Measurements from ENCODE around the gene TSBP1. TPM values are rescaled to one million over a fixed set of nuclear protein-coding genes. Genes with fewer than 3 reads are reported as not detected.

The TSBP1 gene
- total RNA-seq, 2 donors from 2014 or later, result not detected

- no peaks in the 10 kb centered on the region for H3K27me3 ChIP-seq (ENCODE audit: control insufficient read depth, insufficient read depth, low read length, poor library complexity, severe bottlenecking)
- Mint-ChIP-seq H3K4me3 (no peak overlapping the region), H3K4me1 (no peaks in the 10 kb centered on the region), H3K9me3 (no peaks in the 10 kb centered on the region), H3K36me3 (ENCODE audit: low read depth) (no peaks in the 10 kb centered on the region), H3K27me3 (ENCODE audit: insufficient read depth) (peaks cover 15% of the 10 kb centered on the region), H3K27ac (no peak overlapping the region)
- 83% methylated on average over 1 of the region's 2 CpGs; no CpG with 5 or more reads in 1 of the 2 experiments for WGBS, 2 experiments (ENCODE audit: insufficient coverage in 1 of 2, insufficient read length in 1 of 2)
- no peak overlapping the region for H3K27ac ChIP-seq (ENCODE audit: low read depth, low read length)
- no peaks in the 10 kb centered on the region for H3K9me3 ChIP-seq (ENCODE audit: control insufficient read depth, low read length)
- H3K4me3 ChIP-seq (ENCODE audit: low read length), result no peak overlapping the region
- TF ChIP-seq CTCF (conservative IDR thresholded peaks at IDR 0.05), result no peak
- DNase-seq, result no peak
- H3K9ac ChIP-seq (ENCODE audit: extremely low read depth, low read length, poor library complexity, severe bottlenecking), result no peak overlapping the region
- H3K4me1 ChIP-seq (ENCODE audit: control insufficient read depth, insufficient read depth, low read length), result no peaks in the 10 kb centered on the region
- H3K36me3 ChIP-seq (ENCODE audit: control insufficient read depth, insufficient read depth, low read length), result no peaks in the 10 kb centered on the region
Measured at GRCh38 chr6:32294566-32294965, 77.1 kb downstream of the TSBP1 start.

- no peak for DNase-seq
- WGBS, 2 experiments (ENCODE audit: insufficient coverage in 1 of 2, insufficient read length in 1 of 2), result 91 to 92% methylated on average over 3 to 4 of the region's 4 CpGs
- no peaks in the 10 kb centered on the region for H3K36me3 ChIP-seq (ENCODE audit: control insufficient read depth, insufficient read depth, low read length)
- no peak overlapping the region for H3K4me3 Mint-ChIP-seq
- no peaks in the 10 kb centered on the region for H3K4me1 ChIP-seq (ENCODE audit: control insufficient read depth, insufficient read depth, low read length)
- H3K27ac ChIP-seq (ENCODE audit: low read depth, low read length), result no peak overlapping the region
- H3K27ac Mint-ChIP-seq, result no peak overlapping the region
- H3K9me3 ChIP-seq (ENCODE audit: control insufficient read depth, low read length), result no peaks in the 10 kb centered on the region
- no peak overlapping the region for H3K4me3 ChIP-seq (ENCODE audit: low read length)
- H3K4me1 Mint-ChIP-seq, result no peaks in the 10 kb centered on the region
- TF ChIP-seq CTCF (conservative IDR thresholded peaks at IDR 0.05), result no peak
- no peaks in the 10 kb centered on the region for H3K36me3 Mint-ChIP-seq (ENCODE audit: low read depth)
- no peaks in the 10 kb centered on the region for H3K27me3 ChIP-seq (ENCODE audit: control insufficient read depth, insufficient read depth, low read length, poor library complexity, severe bottlenecking)
- H3K27me3 Mint-ChIP-seq (ENCODE audit: insufficient read depth), result peaks cover 15% of the 10 kb centered on the region
- no peaks in the 10 kb centered on the region for H3K9me3 Mint-ChIP-seq
- H3K9ac ChIP-seq (ENCODE audit: extremely low read depth, low read length, poor library complexity, severe bottlenecking), result no peak overlapping the region
Measured at GRCh38 chr6:32293695-32294094, 78.0 kb downstream of the TSBP1 start.

- TF ChIP-seq CTCF (conservative IDR thresholded peaks at IDR 0.05), result no peak
- Mint-ChIP-seq H3K36me3 (ENCODE audit: low read depth) (no peaks in the 10 kb centered on the region), H3K9me3 (no peaks in the 10 kb centered on the region), H3K27ac (no peak overlapping the region), H3K4me1 (no peaks in the 10 kb centered on the region), H3K4me3 (no peak overlapping the region), H3K27me3 (ENCODE audit: insufficient read depth) (peaks cover 15% of the 10 kb centered on the region)
- 87 to 88% methylated on average over 1 of the region's 1 CpG for WGBS, 2 experiments (ENCODE audit: insufficient coverage in 1 of 2, insufficient read length in 1 of 2)
- no peak for DNase-seq
- Histone ChIP-seq H3K4me1 (ENCODE audit: control insufficient read depth, insufficient read depth, low read length) (no peaks in the 10 kb centered on the region), H3K4me3 (ENCODE audit: low read length) (no peak overlapping the region), H3K36me3 (ENCODE audit: control insufficient read depth, insufficient read depth, low read length) (no peaks in the 10 kb centered on the region), H3K27ac (ENCODE audit: low read depth, low read length) (no peak overlapping the region), H3K27me3 (ENCODE audit: control insufficient read depth, insufficient read depth, low read length, poor library complexity, severe bottlenecking) (no peaks in the 10 kb centered on the region), H3K9me3 (ENCODE audit: control insufficient read depth, low read length) (no peaks in the 10 kb centered on the region), H3K9ac (ENCODE audit: extremely low read depth, low read length, poor library complexity, severe bottlenecking) (no peak overlapping the region)
Measured at GRCh38 chr6:32291543-32291942, 80.2 kb downstream of the TSBP1 start.
